CD4-positive, alpha-beta T cell (primary cell): ENCODE data around the gene OTOP3. TPM values are rescaled to one million over a fixed set of nuclear protein-coding genes. Genes with fewer than 3 reads are reported as not detected.
"Not testable (repeated sequence)": the region's sequence is repeated elsewhere in the genome, so short reads cannot be mapped to it uniquely, and the experiment has no call there.

Experiments
- ATAC-seq: fragments of 200-7000 bp; cut with Tn5 transposase; one replicate; pipeline ENCODE4 v1.10.0; 2022; ENCODE audit warnings: mild to moderate bottlenecking; ENCODE audit not compliant: poor library complexity
- CTCF ChIA-PET: fragments of 350-600 bp; sonication (Branson Sonifier 250); formaldehyde crosslinking; loops from one replicate; lab custom pipeline; 2021; ENCODE audit warnings: antibody characterized with exemption, inconsistent platforms; lab: Charles Lee
- POLR2A ChIA-PET: fragments of 350-600 bp; sonication (Branson Sonifier 250); formaldehyde crosslinking; loops from one replicate; lab custom pipeline; 2021; ENCODE audit warnings: antibody characterized with exemption, inconsistent platforms; lab: Charles Lee
- DNase-seq, 14 experiments: peaks; one replicate each; pipeline ENCODE4 v3.0.0-alpha.2; 2013 to 2020; ENCODE audit warnings: mixed read lengths in 2 of 14
- H3K27ac ChIP-seq, 2 donors: one replicate each; pipeline versions ENCODE4 v1.5.1 to v1.7.0; 2013; ENCODE audit warnings: low read length in 2 of 2, low read depth in 1 of 2, mild to moderate bottlenecking in 1 of 2
- H3K27me3 ChIP-seq, 2 experiments: 1 replicate in 1 of 2; 2 replicates in 1 of 2; pipeline versions ENCODE4 v1.6.1 to v1.7.0; 2013; ENCODE audit warnings: low read length in 2 of 2, control low read depth in 1 of 2, mild to moderate bottlenecking in 1 of 2, moderate library complexity in 1 of 2; ENCODE audit not compliant: insufficient read depth in 2 of 2, control insufficient read depth in 1 of 2
- H3K36me3 ChIP-seq: one replicate; pipeline ENCODE4 v1.6.1; 2013; ENCODE audit warnings: low read length, control low read depth; ENCODE audit not compliant: insufficient read depth
- H3K4me1 ChIP-seq: one replicate; pipeline ENCODE4 v1.6.1; 2013; ENCODE audit warnings: low read length, control low read depth; ENCODE audit not compliant: insufficient read depth
- H3K4me3 ChIP-seq: one replicate; pipeline ENCODE4 v1.5.1; 2013; ENCODE audit warnings: mild to moderate bottlenecking, low read length, moderate library complexity
- H3K9me3 ChIP-seq, 2 experiments: 1 replicate in 1 of 2; 2 replicates in 1 of 2; pipeline versions ENCODE4 v1.6.1 to v1.7.0; 2013; ENCODE audit warnings: low read length in 2 of 2, mild to moderate bottlenecking in 2 of 2, control low read depth in 1 of 2, moderate library complexity in 1 of 2; ENCODE audit not compliant: control insufficient read depth in 1 of 2, insufficient read depth in 1 of 2
- H3K27ac Mint-ChIP-seq: one replicate; pipeline ENCODE4 v1.8.0; 2020; ENCODE audit warnings: mixed read lengths
- H3K27me3 Mint-ChIP-seq: one replicate; pipeline ENCODE4 v1.8.0; 2021; ENCODE audit warnings: mixed read lengths
- H3K36me3 Mint-ChIP-seq: one replicate; pipeline ENCODE4 v1.8.0; 2021; ENCODE audit warnings: low read depth, mixed read lengths
- H3K4me1 Mint-ChIP-seq: one replicate; pipeline ENCODE4 v1.8.0; 2021; ENCODE audit warnings: low read depth, mixed read lengths
- H3K4me3 Mint-ChIP-seq: one replicate; pipeline ENCODE4 v1.8.0; 2020; ENCODE audit warnings: mild to moderate bottlenecking, mixed read lengths
- H3K9me3 Mint-ChIP-seq: one replicate; pipeline ENCODE4 v1.8.0; 2020; ENCODE audit warnings: mixed read lengths
- CTCF ChIP-seq: fragments of 200-600 bp; IDR thresholded peaks from one replicate; pipeline ENCODE4 v1.8.0; 2022; ENCODE audit warnings: antibody characterized with exemption, mild to moderate bottlenecking
- intact Hi-C, 2 experiments: fragments of 100-400 bp; cut with DNase I in 1 of 2; cut with micrococcal nuclease in 1 of 2; formaldehyde crosslinking; loops; one replicate each; pipeline versions ENCODE4 v1.15.1 to v1.9.0; 2023 to 2025; cut with DNase I, micrococcal nuclease
- total RNA-seq, 174 experiments: library from RNA in 2 of 174; stranded (reverse) in 2 of 174; gene quantifications; one replicate each; pipeline ENCODE4 v1.2.3 and lab custom pipeline; 2021 to 2026

The OTOP3 gene
- total RNA-seq, 2 experiments from 2014 or later = not detected

- no peak for DNase-seq
- no peak overlapping the region for H3K4me3 ChIP-seq
- no peak overlapping the region for H3K27ac ChIP-seq
- no peaks in the 10 kb centered on the region for H3K27me3 ChIP-seq
- Mint-ChIP-seq H3K36me3 (no peaks in the 10 kb centered on the region), H3K4me3 (no peak overlapping the region), H3K27ac (no peak overlapping the region), H3K27me3 (no peaks in the 10 kb centered on the region), H3K4me1 (peaks cover 4% of the 10 kb centered on the region), H3K9me3 (no peaks in the 10 kb centered on the region)
- no peak for ATAC-seq
- peaks cover 12% of the 10 kb centered on the region for H3K4me1 ChIP-seq
- intact Hi-C loops = loop anchor here (5.0 to 10.0 kb wide), 3 partner anchors 82 to 210 kb away; partner anchors contain the start of genes ATP5PD (in 2 of the 2) and KCTD2 (in 2 of the 2)
- POLR2A ChIA-PET = no interaction called here
- no peaks in the 10 kb centered on the region for H3K9me3 ChIP-seq
- no peaks in the 10 kb centered on the region for H3K36me3 ChIP-seq
- CTCF ChIA-PET = no interaction called here
- TF ChIP-seq CTCF = no peak
These were observed 29.4 kb downstream of the OTOP3 start for GRCh38 chr17:74964988-74965622.

GRCh38 chr17:74968361-74968780 lies 32.7 kb downstream of the OTOP3 start:
- Mint-ChIP-seq H3K27me3 (no peaks in the 10 kb centered on the region), H3K36me3 (no peaks in the 10 kb centered on the region), H3K4me1 (peaks cover 5% of the 10 kb centered on the region), H3K27ac (no peak overlapping the region), H3K4me3 (no peak overlapping the region), H3K9me3 (no peaks in the 10 kb centered on the region)
- Histone ChIP-seq H3K27ac (no peak overlapping the region), H3K4me3 (no peak overlapping the region), H3K27me3 (peaks cover 0 to 11% of the 10 kb centered on the region in 2 experiments), H3K36me3 (no peaks in the 10 kb centered on the region), H3K9me3 (no peaks in the 10 kb centered on the region), H3K4me1 (peaks cover 21% of the 10 kb centered on the region)
- TF ChIP-seq CTCF = no peak
- DNase-seq = no peak
- ChIA-PET POLR2A (interaction anchor here (2.1 kb wide), 1 partner anchor 19 kb away, joined by 5 read pairs; the partner anchor contains the start of gene CDR2L), CTCF (no interaction called here)
- no peak for ATAC-seq
- intact Hi-C loops = loop anchor here (10.0 kb wide), 2 partner anchors 174 to 206 kb away; no protein-coding TSS in a partner anchor

- H3K4me1 ChIP-seq = peaks cover 21% of the 10 kb centered on the region
- CTCF ChIA-PET = interaction anchor here (0.7 to 0.9 kb wide), 2 partner anchors 8 to 12 kb away, joined by 3 read pairs; no protein-coding TSS in a partner anchor
These were observed 33.8 kb downstream of the OTOP3 start for GRCh38 chr17:74969501-74969900.

More at GRCh38 chr17:74969501-74969900, 33.8 kb downstream of the OTOP3 start:
- not testable (repeated sequence) for H3K27me3 Mint-ChIP-seq, H3K4me3 ChIP-seq, H3K4me3 Mint-ChIP-seq, H3K4me1 Mint-ChIP-seq, H3K9me3 ChIP-seq, H3K27ac ChIP-seq, H3K9me3 Mint-ChIP-seq, ATAC-seq, H3K36me3 ChIP-seq, DNase-seq, H3K36me3 Mint-ChIP-seq, H3K27ac Mint-ChIP-seq
- intact Hi-C loops = loop anchor here (10.0 kb wide), 2 partner anchors 175 to 205 kb away; no protein-coding TSS in a partner anchor
- peaks cover 3 to 14% of the 10 kb centered on the region in 2 experiments for H3K27me3 ChIP-seq
- POLR2A ChIA-PET = interaction anchor here (0.6 to 2.1 kb wide), 3 partner anchors 18 to 191 kb away, joined by 3 to 5 read pairs (median 3); partner anchors contain the start of gene CDR2L
